Hepatocyte (in vitro differentiated cells): Measurements from ENCODE around the gene CKB.

Experiments used
- CTCF ChIP-seq: fragments of 200-600 bp; sonication (generic); IDR thresholded peaks from 2 replicates; pipeline ENCODE4 v1.5.1; 2016; ENCODE audit warnings: antibody characterized with exemption, mild to moderate bottlenecking; ENCODE audit not compliant: poor library complexity
- EZH2 ChIP-seq: fragments of 200-600 bp; sonication (generic); IDR thresholded peaks from 2 replicates; pipeline ENCODE4 v1.6.1; 2016; ENCODE audit warnings: antibody characterized with exemption, mild to moderate bottlenecking, borderline replicate concordance
- EZH2phosphoT487 ChIP-seq: fragments of 200-600 bp; sonication (generic); IDR thresholded peaks from one replicate; pipeline ENCODE4 v1.6.1; 2018; ENCODE audit warnings: antibody characterized with exemption, mild to moderate bottlenecking, low read depth, moderate library complexity; ENCODE audit not compliant: unreplicated experiment, severe bottlenecking

DNA sequence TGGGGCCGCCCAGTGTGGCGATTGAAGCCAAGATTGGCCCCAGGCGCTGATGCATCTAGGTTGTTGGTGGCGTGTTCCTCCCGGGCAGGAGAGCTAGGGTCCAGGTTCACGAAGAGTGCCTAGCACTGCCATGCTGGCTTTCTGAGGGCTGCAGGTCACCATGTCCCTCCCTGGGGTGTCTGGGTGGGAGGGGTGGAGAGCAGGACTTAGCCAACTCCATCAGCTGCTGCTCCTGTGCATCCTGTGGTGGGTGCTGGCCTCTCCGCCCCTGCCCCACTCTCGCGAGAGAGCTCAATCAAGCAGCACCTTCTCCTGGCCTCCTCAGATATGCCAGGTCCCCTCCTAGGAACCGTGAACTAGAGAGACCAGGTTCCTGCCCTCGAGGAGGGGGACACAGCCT is 8.2 kb upstream of the CKB start:
- TF ChIP-seq CTCF, result no peak
- TF ChIP-seq EZH2phosphoT487, result no peak
- TF ChIP-seq EZH2, result no peak
